Adipose tissue (tissue), 3 donors: ENCODE measurements around the gene SOCS1. TPM values are rescaled to one million over a fixed set of nuclear protein-coding genes. Genes with fewer than 3 reads are reported as not detected.
"Not testable (repeated sequence)": the region's sequence is repeated elsewhere in the genome, so short reads cannot be mapped to it uniquely, and the experiment has no call there.

ENCODE experiments used
- H3K27ac ChIP-seq: one replicate; pipeline ENCODE4 v1.5.1; 2013; ENCODE audit warnings: low read depth, low read length
- WGBS, 3 donors: extraction: QIAGEN DNeasy Blood & Tissue Kit; methylation state at CpG; one replicate each; pipeline ENCODE4 v1.1.7; 2013; 5-methylcytosine and 5-hydroxymethylcytosine counted together
- polyA plus RNA-seq, 3 donors: library from polyadenylated mRNA; stranded (reverse); fragments of 200-250 nt; gene quantifications; one replicate each; pipeline ENCODE4 v1.2.3, GENCODE V29; 2013
- donor health status: healthy with polysubstance abuse.
- donor health status: Bipolar disorder and iron deficiency.
- donor health status: healthy.

The SOCS1 gene
- polyA plus RNA-seq, 3 donors = 2.6 to 29.7 (median 9.8) TPM

GRCh38 chr16:11290102-11290893 lies 34.3 kb upstream of the SOCS1 start:
- no peak overlapping the region for H3K27ac ChIP-seq
- WGBS, 3 donors = 90 to 95% (median 95%) methylated on average over 8 of the region's 8 CpGs

- WGBS, 3 donors = 78 to 90% (median 83%) methylated on average over 4 of the region's 4 CpGs
- H3K27ac ChIP-seq = not testable (repeated sequence)
Observed at GRCh38 chr16:11289696-11290095, 33.7 kb upstream of the SOCS1 start.

DNA sequence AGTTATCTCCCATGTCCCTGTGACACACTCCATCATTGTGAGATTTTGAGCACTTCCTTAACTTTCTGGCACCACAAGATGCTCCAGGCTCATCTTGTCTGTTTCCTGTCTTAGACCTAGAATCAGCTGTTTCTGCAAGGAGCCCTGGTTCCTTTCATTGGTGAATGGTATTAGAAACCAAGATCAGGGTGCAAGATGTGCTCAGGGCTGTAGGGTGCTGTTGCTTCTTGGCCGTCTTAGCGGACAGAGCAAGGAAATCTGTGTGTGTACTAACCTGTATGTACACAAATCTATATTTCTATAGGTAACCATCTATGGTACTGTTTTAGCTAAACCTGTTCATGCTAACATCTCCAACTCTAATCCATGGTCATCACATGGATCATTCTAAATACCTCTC lies 33.2 kb upstream of the SOCS1 start:
- 89 to 98% (median 97%) methylated on average over 2 of the region's 2 CpGs for WGBS, 3 donors
- H3K27ac ChIP-seq = no peak overlapping the region

DNA sequence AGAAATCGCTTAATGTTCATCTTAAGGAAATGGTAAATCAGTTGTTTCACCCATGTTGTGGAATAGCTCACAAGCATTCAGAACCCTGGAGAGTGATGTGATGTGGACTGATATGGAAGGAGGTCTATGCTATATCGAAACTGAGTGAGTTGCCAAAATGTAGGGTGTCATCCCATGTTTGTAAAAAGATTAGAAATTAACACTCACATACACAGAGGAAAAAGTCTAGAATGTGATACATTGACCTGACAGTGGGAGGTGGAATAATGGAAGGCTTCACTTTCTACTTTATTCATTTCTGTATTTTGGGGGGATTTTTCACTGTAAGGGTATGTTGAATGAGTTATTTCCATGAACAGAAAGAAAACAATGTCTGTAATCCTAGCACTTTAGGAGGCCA lies 29.8 kb upstream of the SOCS1 start:
- 81 to 91% (median 85%) methylated on average over 2 of the region's 2 CpGs for WGBS, 3 donors
- H3K27ac ChIP-seq = no peak overlapping the region

DNA sequence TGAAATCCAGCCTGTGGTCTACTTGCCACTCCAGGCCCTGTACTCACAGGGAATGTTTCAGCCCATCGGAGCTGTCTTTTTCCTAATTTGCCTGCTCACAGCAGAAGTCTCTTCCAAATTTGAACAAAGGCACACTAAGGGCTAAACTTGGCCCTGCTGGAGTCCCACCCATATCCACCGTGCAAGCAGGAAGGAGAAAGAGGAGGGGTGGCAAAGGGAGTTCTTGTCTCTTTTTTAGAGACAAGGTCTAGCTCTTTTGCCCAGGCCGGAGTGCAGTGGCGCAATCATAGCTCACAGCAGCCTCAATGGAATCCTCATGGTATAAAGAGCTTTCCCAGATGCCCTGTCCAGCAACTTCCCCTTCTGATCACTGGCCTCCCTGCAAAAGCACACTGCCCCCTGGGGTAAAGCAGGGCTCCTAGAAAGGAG lies 27.8 kb upstream of the SOCS1 start:
- 52 to 82% (median 63%) methylated on average over 3 to 4 of the region's 4 CpGs for WGBS, 3 donors
- no peak overlapping the region for H3K27ac ChIP-seq

GRCh38 chr16:11280616-11281522 lies 24.9 kb upstream of the SOCS1 start, which contains the start of gene PRM1:
Gene PRM1, minus strand, starts transcription at chr16:11281330. Its CDS starts 92 bp downstream, at chr16:11281238.
- 83 to 89% (median 84%) methylated on average over 23 to 25 of the region's 25 CpGs for WGBS, 3 donors

GRCh38 chr16:11278681-11279628 lies 23.0 kb upstream of the SOCS1 start:
- WGBS, 3 donors = 77 to 88% (median 83%) methylated on average over 7 of the region's 7 CpGs
- no peak overlapping the region for H3K27ac ChIP-seq

More at GRCh38 chr16:11280616-11281522, 24.9 kb upstream of the SOCS1 start, which contains the start of gene PRM1:
- no peak within 1 kb of the TSS for H3K27ac ChIP-seq

DNA sequence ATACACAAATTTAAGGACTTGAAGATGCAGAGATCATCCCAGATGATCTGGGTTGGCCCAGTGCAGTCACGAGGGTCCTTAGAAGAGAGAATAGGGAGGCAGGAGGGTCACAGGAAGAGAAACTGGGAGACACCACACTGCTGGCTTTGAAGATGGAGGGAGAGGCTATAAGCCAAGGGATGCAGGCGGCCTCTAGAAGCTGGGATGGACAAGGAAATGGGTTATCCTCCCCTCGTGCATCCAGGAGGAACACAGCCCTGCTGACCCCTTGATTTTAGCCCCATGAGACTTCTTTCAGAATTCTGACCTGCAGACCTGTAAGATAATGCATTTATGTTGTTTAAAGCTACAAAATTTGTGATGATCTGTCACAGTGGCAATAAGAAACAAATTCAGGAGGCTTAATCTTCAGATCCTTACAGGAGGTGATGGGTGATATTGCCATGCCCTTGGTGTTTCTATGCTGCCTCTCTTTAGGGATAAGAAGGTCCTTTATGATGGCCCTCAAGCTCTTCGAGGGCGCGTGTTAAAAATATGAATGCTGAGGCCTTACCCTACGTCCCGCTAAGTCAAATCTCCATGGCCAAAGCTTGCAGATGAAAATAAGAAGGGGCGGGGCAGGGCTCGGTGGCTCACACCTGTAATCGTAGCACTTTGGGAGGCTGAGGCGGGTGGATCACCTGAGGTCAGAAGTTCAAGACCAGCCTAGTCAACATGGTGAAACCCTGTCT lies 21.8 kb upstream of the SOCS1 start:
- no peak overlapping the region for H3K27ac ChIP-seq
- WGBS, 3 donors = 84 to 92% (median 91%) methylated on average over 12 of the region's 12 CpGs

GRCh38 chr16:11276896-11277593 lies 21.0 kb upstream of the SOCS1 start:
- WGBS, 3 donors = 81 to 83% (median 82%) methylated on average over 11 of the region's 11 CpGs
- no peak overlapping the region for H3K27ac ChIP-seq

GRCh38 chr16:11276143-11276895 lies 20.3 kb upstream of the SOCS1 start, which contains the start of gene PRM2:
Gene PRM2, minus strand, starts transcription at chr16:11276480. Its CDS starts 110 bp downstream, at chr16:11276370.
- WGBS, 3 donors = 91 to 94% (median 91%) methylated on average over 26 of the region's 26 CpGs
- no peak within 1 kb of the TSS for H3K27ac ChIP-seq

DNA sequence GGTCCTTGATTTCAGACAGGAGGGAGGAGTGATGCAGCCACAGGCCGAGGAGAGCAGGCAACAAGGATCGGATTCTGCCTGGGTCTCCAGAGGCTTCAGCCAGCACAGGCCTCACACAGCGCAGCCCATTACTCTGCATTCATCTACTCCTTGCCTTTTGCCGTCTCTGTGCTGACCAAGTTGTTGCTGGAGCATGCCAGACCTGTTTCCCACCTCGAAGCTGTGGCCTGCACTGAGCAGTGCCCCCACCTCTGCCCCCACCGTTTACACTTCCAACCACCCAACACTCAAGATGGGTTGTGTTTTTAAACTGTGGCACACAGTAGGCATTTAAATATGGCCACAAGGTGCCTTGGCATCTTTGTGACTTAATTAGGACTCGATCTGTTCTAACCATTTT lies 19.0 kb upstream of the SOCS1 start:
- WGBS, 3 donors = 96 to 98% (median 96%) methylated on average over 7 of the region's 7 CpGs
- H3K27ac ChIP-seq = no peak overlapping the region

GRCh38 chr16:11273721-11274324 lies 17.8 kb upstream of the SOCS1 start:
- no peak overlapping the region for H3K27ac ChIP-seq
- WGBS, 3 donors = 69 to 71% (median 70%) methylated on average over 3 of the region's 3 CpGs

- H3K27ac ChIP-seq = no peak within 1 kb of the TSS
- 75 to 80% (median 80%) methylated on average over 30 of the region's 30 CpGs for WGBS, 3 donors
Observed at GRCh38 chr16:11272921-11273720, 17.1 kb upstream of the SOCS1 start, which contains the start of gene PRM3. Gene PRM3, minus strand, starts transcription at chr16:11273629. Its CDS starts 34 bp downstream, at chr16:11273595.

- no peak overlapping the region for H3K27ac ChIP-seq
- WGBS, 3 donors = 79 to 83% (median 82%) methylated on average over 6 of the region's 6 CpGs
Observed at GRCh38 chr16:11272484-11272883, 16.5 kb upstream of the SOCS1 start.

DNA sequence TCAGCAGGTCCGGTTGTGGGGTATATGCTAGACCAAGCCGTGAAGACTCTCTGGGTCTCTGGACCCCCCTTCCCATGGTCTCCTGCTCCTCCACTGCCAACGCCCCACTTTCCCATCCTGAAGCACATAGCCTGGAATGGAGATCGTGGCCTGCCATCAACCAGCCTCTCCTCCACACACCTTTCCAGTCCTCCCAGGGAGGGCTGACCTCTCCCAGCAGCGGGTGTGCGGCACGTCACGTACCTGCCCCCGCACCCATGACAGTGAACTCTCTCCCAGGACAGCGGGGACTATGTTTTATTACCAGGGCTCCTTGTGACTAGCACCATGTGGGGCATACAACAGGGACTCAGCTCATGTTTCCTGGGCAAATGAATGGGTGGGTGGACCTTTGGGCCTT lies 15.6 kb upstream of the SOCS1 start:
- 97 to 99% (median 99%) methylated on average over 10 of the region's 10 CpGs for WGBS, 3 donors
- H3K27ac ChIP-seq = no peak overlapping the region
